H1 (cell line): ENCODE measurements around the gene OR51B6. TPM values are rescaled to one million over a fixed set of nuclear protein-coding genes. Genes with fewer than 3 reads are reported as not detected.

Experiments
- CTCF ChIA-PET: fragments of 300-600 bp; sonication (Branson Sonifier 250); formaldehyde crosslinking; loops from one replicate; lab custom pipeline; 2021; ENCODE audit not compliant: partially characterized antibody; lab: Charles Lee
- POLR2A ChIA-PET: fragments of 300-600 bp; sonication (Branson Sonifier 250); formaldehyde crosslinking; loops from one replicate; lab custom pipeline; 2021; ENCODE audit warnings: inconsistent platforms; ENCODE audit not compliant: partially characterized antibody; lab: Charles Lee
- DNase-seq, 2 experiments: peaks; one replicate each; pipeline versions ENCODE4 v3.0.0 to v3.0.0-alpha.2; 2010 to 2022; ENCODE audit warnings: low spot score in 2 of 2, low read depth in 1 of 2, mixed read lengths in 1 of 2
- FAIRE-seq: peaks from 2 replicates; lab custom pipeline; 2011; peaks lifted over from hg19 to GRCh38; lab: Jason Lieb, UNC
- H2AFZ ChIP-seq: 2 replicates; pipeline ENCODE4 v1.8.1; 2012; ENCODE audit warnings: low read length, inconsistent platforms
- H2AK5ac ChIP-seq: 2 replicates; pipeline ENCODE4 v1.6.1; 2013; ENCODE audit warnings: low read depth, low read length
- H2BK120ac ChIP-seq: replicated peaks from 2 replicates; pipeline ENCODE3; 2013; ENCODE audit warnings: low read depth, low read length, inconsistent platforms
- H2BK12ac ChIP-seq: 2 replicates; pipeline ENCODE4 v1.6.1; 2013; ENCODE audit warnings: low read depth, low read length
- H2BK15ac ChIP-seq: 2 replicates; pipeline ENCODE4 v1.6.1; 2013; ENCODE audit warnings: low read length
- H2BK20ac ChIP-seq: 2 replicates; pipeline ENCODE4 v1.6.1; 2013; ENCODE audit warnings: low read length
- H2BK5ac ChIP-seq: 2 replicates; pipeline ENCODE4 v1.6.1; 2013; ENCODE audit warnings: low read depth, low read length
- H3K14ac ChIP-seq: 2 replicates; pipeline ENCODE4 v1.6.1; 2013; ENCODE audit warnings: inconsistent platforms; ENCODE audit not compliant: insufficient read length
- H3K18ac ChIP-seq: 2 replicates; pipeline ENCODE4 v1.6.1; 2013; ENCODE audit warnings: low read length; ENCODE audit errors: extremely low read depth
- H3K23ac ChIP-seq: 2 replicates; pipeline ENCODE4 v1.6.1; 2013; ENCODE audit warnings: inconsistent platforms; ENCODE audit not compliant: insufficient read length
- H3K23me2 ChIP-seq: 2 replicates; pipeline ENCODE4 v1.6.1; 2013; ENCODE audit warnings: low read depth, low read length
- H3K27ac ChIP-seq: 2 replicates; pipeline ENCODE4 v1.6.1; 2011; ENCODE audit warnings: low read depth, low read length, inconsistent platforms
- H3K27me3 ChIP-seq, 4 experiments: replicated peaks in 1 of 4; 1 replicate in 1 of 4; 2 replicates in 3 of 4; pipeline versions ENCODE4 v1.6.1 to v1.8.1; 2011 to 2013; ENCODE audit warnings: low read length in 3 of 4, mild to moderate bottlenecking in 3 of 4, inconsistent platforms in 2 of 4, mixed read lengths in 2 of 4, moderate library complexity in 1 of 4; ENCODE audit not compliant: control insufficient read depth in 3 of 4, insufficient read depth in 3 of 4; ENCODE audit errors: extremely low read depth in 1 of 4
- H3K36me3 ChIP-seq, 4 experiments: 2 replicates each; pipeline versions ENCODE4 v1.6.1 to v1.8.1; 2011 to 2013; ENCODE audit warnings: mild to moderate bottlenecking in 4 of 4, low read length in 3 of 4, moderate library complexity in 2 of 4, control low read depth in 1 of 4, inconsistent platforms in 1 of 4; ENCODE audit not compliant: insufficient read depth in 4 of 4, control insufficient read depth in 2 of 4
- H3K4ac ChIP-seq: replicated peaks from 2 replicates; pipeline ENCODE3; 2013; ENCODE audit warnings: low read length, low read depth, mixed read lengths, inconsistent platforms; ENCODE audit not compliant: insufficient read length
- H3K4me1 ChIP-seq, 4 experiments: replicated peaks in 1 of 4; 1 replicate in 1 of 4; 2 replicates in 3 of 4; pipeline versions ENCODE4 v1.6.1 to v1.8.1; 2011 to 2013; ENCODE audit warnings: low read length in 3 of 4, inconsistent platforms in 2 of 4, mixed read lengths in 1 of 4; ENCODE audit not compliant: insufficient read depth in 4 of 4, control insufficient read depth in 3 of 4
- H3K4me2 ChIP-seq, 2 experiments: 2 replicates each; pipeline versions ENCODE4 v1.6.1 to v1.8.1; 2011 to 2013; ENCODE audit warnings: low read depth in 2 of 2, low read length in 2 of 2, control low read depth in 1 of 2, inconsistent platforms in 1 of 2, mild to moderate bottlenecking in 1 of 2; ENCODE audit not compliant: insufficient read depth in 1 of 2
- H3K4me3 ChIP-seq, 4 experiments: fragments of 200-600, 300-600 bp in 1 of 4; sonication (generic), shearing (Covaris generic), sonication (Bioruptor Twin) in 1 of 4; 2 replicates each; pipeline versions ENCODE4 v1.5.1 to v1.8.1; 2011 to 2016; ENCODE audit warnings: low read length in 4 of 4, low read depth in 3 of 4, control low read depth in 2 of 4, inconsistent platforms in 2 of 4, mild to moderate bottlenecking in 2 of 4, mixed read lengths in 1 of 4, moderate library complexity in 1 of 4; ENCODE audit not compliant: insufficient read depth in 2 of 4; ENCODE audit errors: extremely low read depth in 1 of 4
- H3K56ac ChIP-seq: replicated peaks from 2 replicates; pipeline ENCODE3; 2013; ENCODE audit warnings: low read depth, mild to moderate bottlenecking, mixed read lengths, low read length, inconsistent platforms; ENCODE audit not compliant: insufficient read length
- H3K79me1 ChIP-seq: 2 replicates; pipeline ENCODE4 v1.6.1; 2013; ENCODE audit warnings: low read depth, low read length, control low read depth
- H3K79me2 ChIP-seq, 2 experiments: 2 replicates each; pipeline versions ENCODE4 v1.6.1 to v1.8.1; 2012 to 2013; ENCODE audit warnings: low read length in 2 of 2, mild to moderate bottlenecking in 2 of 2, inconsistent platforms in 1 of 2; ENCODE audit not compliant: insufficient read depth in 2 of 2, control insufficient read depth in 1 of 2
- H3K9ac ChIP-seq, 4 experiments: replicated peaks in 1 of 4; 1 replicate in 1 of 4; 2 replicates in 3 of 4; pipeline versions ENCODE4 v1.6.1 to v1.8.1; 2011 to 2013; ENCODE audit warnings: low read depth in 3 of 4, low read length in 3 of 4, control low read depth in 2 of 4, mild to moderate bottlenecking in 2 of 4, moderate library complexity in 2 of 4, inconsistent platforms in 1 of 4; ENCODE audit errors: extremely low read depth in 1 of 4
- H3K9me3 ChIP-seq, 2 experiments: 2 replicates each; pipeline versions ENCODE4 v1.6.1 to v1.8.1; 2012 to 2013; ENCODE audit warnings: mild to moderate bottlenecking in 2 of 2, moderate library complexity in 2 of 2, control low read depth in 1 of 2, inconsistent platforms in 1 of 2, low read depth in 1 of 2, low read length in 1 of 2, mixed read lengths in 1 of 2; ENCODE audit not compliant: insufficient read depth in 2 of 2
- H4K20me1 ChIP-seq, 2 experiments: replicated peaks in 1 of 2; 2 replicates each; pipeline versions ENCODE3 to v1.8.1; 2011 to 2013; ENCODE audit warnings: inconsistent platforms in 2 of 2, low read length in 2 of 2, mild to moderate bottlenecking in 1 of 2; ENCODE audit not compliant: insufficient read depth in 2 of 2, control insufficient read depth in 1 of 2
- H4K5ac ChIP-seq: 2 replicates; pipeline ENCODE4 v1.6.1; 2013; ENCODE audit warnings: low read length, low read depth, mixed read lengths, inconsistent platforms; ENCODE audit not compliant: insufficient read length
- H4K8ac ChIP-seq: 2 replicates; pipeline ENCODE4 v1.8.0; 2013; ENCODE audit warnings: mild to moderate bottlenecking, moderate library complexity, low read length, inconsistent platforms; ENCODE audit not compliant: insufficient read depth; ENCODE audit errors: extremely low read depth
- H4K91ac ChIP-seq: replicated peaks from 2 replicates; pipeline ENCODE3; 2013; ENCODE audit warnings: low read length, mixed read lengths, inconsistent platforms; ENCODE audit not compliant: insufficient read length
- BCL11A ChIP-seq, 2 experiments: IDR thresholded peaks; one replicate each; pipeline ENCODE4 v1.6.1; 2011; ENCODE audit warnings: low read depth in 2 of 2, low read length in 2 of 2, mild to moderate bottlenecking in 2 of 2
- CHD2 ChIP-seq: IDR thresholded peaks from 2 replicates; pipeline ENCODE4 v1.6.1; 2012; ENCODE audit warnings: low read length, improper control_type of control experiment
- KDM4A ChIP-seq: IDR thresholded peaks from one replicate; pipeline ENCODE4 v1.7.1; 2012; ENCODE audit warnings: low read depth, mild to moderate bottlenecking, moderate library complexity, low read length, inconsistent platforms; ENCODE audit not compliant: severe bottlenecking
- KDM5A ChIP-seq: fragments of 200-600 bp; IDR thresholded peaks from 2 replicates; pipeline ENCODE4 v1.7.1; 2012; ENCODE audit warnings: mild to moderate bottlenecking, low read length, inconsistent platforms, mixed read lengths
- POU5F1 ChIP-seq: IDR thresholded peaks from 2 replicates; pipeline ENCODE4 v1.6.1; 2011; ENCODE audit warnings: low read depth, mild to moderate bottlenecking, low read length, moderate library complexity
- RAD21 ChIP-seq, 2 experiments: IDR thresholded peaks in 1 of 2; conservative IDR thresholded peaks in 1 of 2; 2 replicates each; pipeline ENCODE4 v1.6.1; 2011; ENCODE audit warnings: low read depth in 2 of 2, low read length in 2 of 2, improper control_type of control experiment in 1 of 2, inconsistent platforms in 1 of 2, mild to moderate bottlenecking in 1 of 2, moderate library complexity in 1 of 2
- RBBP5 ChIP-seq: IDR thresholded peaks from 2 replicates; pipeline ENCODE4 v1.7.1; 2012; ENCODE audit warnings: low read depth, mild to moderate bottlenecking, inconsistent platforms, low read length, moderate library complexity, borderline replicate concordance
- RXRA ChIP-seq: IDR thresholded peaks from 2 replicates; pipeline ENCODE4 v1.6.1; 2011; ENCODE audit warnings: low read depth, mild to moderate bottlenecking, low read length, moderate library complexity; ENCODE audit not compliant: insufficient read depth
- SIN3A ChIP-seq, 2 experiments: IDR thresholded peaks in 1 of 2; conservative IDR thresholded peaks in 1 of 2; 2 replicates each; pipeline ENCODE4 v1.6.1; 2011 to 2012; ENCODE audit warnings: low read length in 2 of 2, improper control_type of control experiment in 1 of 2, low read depth in 1 of 2, mild to moderate bottlenecking in 1 of 2
- SP1 ChIP-seq: IDR thresholded peaks from 2 replicates; pipeline ENCODE4 v1.6.1; 2011; ENCODE audit warnings: low read depth, low read length
- SP2 ChIP-seq: IDR thresholded peaks from 2 replicates; pipeline ENCODE4 v1.6.1; 2012; ENCODE audit warnings: mild to moderate bottlenecking, low read length, inconsistent platforms
- WGBS, 2 experiments: shearing (Covaris generic) in 1 of 2; methylation state at CpG; one replicate each; pipeline versions ENCODE4 v1.1.6 to v1.1.7; 2013 to 2015; ENCODE audit warnings: low lambda C conversion rate in 2 of 2, mixed read lengths in 2 of 2, inconsistent platforms in 1 of 2, low coverage in 1 of 2, missing lambda C conversion rate in 1 of 2; ENCODE audit not compliant: insufficient replicate concordance in 2 of 2, insufficient coverage in 1 of 2, insufficient read length in 1 of 2; ENCODE audit errors: extremely low coverage in 1 of 2, missing lambda C conversion rate in 1 of 2; 5-methylcytosine and 5-hydroxymethylcytosine counted together
- polyA plus RNA-seq, 7 experiments: library from polyadenylated mRNA; depleted of rRNA in 3 of 7; stranded (reverse) in 5 of 7; unstranded in 2 of 7; fragments of >200 nt in 5 of 7; fragments of 200-250 nt in 2 of 7; gene quantifications; 1 replicate in 5 of 7; 2 replicates in 1 of 7; 4 replicates in 1 of 7; pipeline versions ENCODE4 v1.2.1 to v1.2.3, GENCODE V29; 2011 to 2013; ENCODE audit warnings: missing spikeins in 2 of 7, mixed read lengths in 2 of 7
- total RNA-seq: library from RNA; stranded (reverse); fragmentation: NEBNext Ultra II Directional; extraction: Animal tissue kit (Norgen Biotek cat#: 25700); gene quantifications from 2 replicates; pipeline ENCODE4 v1.2.1, GENCODE V29; 2021
- TF ChIP-seq, protein P1 (sequence below): IDR thresholded peaks from 2 replicates; pipeline ENCODE4 v1.6.1; 2012; ENCODE audit warnings: low read length, inconsistent platforms

OR51B6 gene
- total and polyA plus RNA-seq, 2 of the 8 experiments (the other 6 are each of a cell fraction or from before 2014, with no cell fraction given) = not detected

- Histone ChIP-seq H3K79me1 (no peaks in the 10 kb centered on the region), H3K4ac (no peak overlapping the region), H2BK15ac (no peak overlapping the region), H2AK5ac (no peak overlapping the region), H3K56ac (no peak overlapping the region), H3K23me2 (no peaks in the 10 kb centered on the region), H3K14ac (no peak overlapping the region), H3K23ac (no peak overlapping the region), H3K4me1 (no peaks in the 10 kb centered on the region), H2BK20ac (no peak overlapping the region), H4K5ac (no peak overlapping the region), H3K9ac (no peak overlapping the region), H3K4me3 (no peak overlapping the region), H2BK12ac (no peak overlapping the region), H3K79me2 (no peaks in the 10 kb centered on the region), H3K27ac (no peak overlapping the region), H3K18ac (no peak overlapping the region), H3K4me2 (no peak overlapping the region), H3K36me3 (no peaks in the 10 kb centered on the region), H4K20me1 (no peaks in the 10 kb centered on the region), H4K91ac (no peak overlapping the region), H2AFZ (no peak overlapping the region), H3K27me3 (no peaks in the 10 kb centered on the region), H2BK120ac (no peak overlapping the region), H4K8ac (no peak overlapping the region), H2BK5ac (no peak overlapping the region), H3K9me3 (no peaks in the 10 kb centered on the region; a peak in 1 of 4 replicates)
- CTCF ChIA-PET = no interaction called here
- POLR2A ChIA-PET = no interaction called here
- DNase-seq (no peak), FAIRE-seq (no peak)
- 83% methylated on average over 1 of the region's 1 CpG; no CpG with 5 or more reads in 1 of the 2 experiments for whole genome bisulfite sequencing, 2 experiments
- no peak for TF ChIP-seq POU5F1
- no peak for TF ChIP-seq RAD21 (IDR thresholded peaks at IDR 0.05 in 1 of 2, conservative IDR thresholded peaks at IDR 0.05 in 1 of 2; ENCODE audit: low read depth in 2 of 2, low read length in 2 of 2)
- TF ChIP-seq KDM5A = no peak
- TF ChIP-seq RBBP5 = no peak
- no peak for TF ChIP-seq CHD2
- TF ChIP-seq, protein P1, sequence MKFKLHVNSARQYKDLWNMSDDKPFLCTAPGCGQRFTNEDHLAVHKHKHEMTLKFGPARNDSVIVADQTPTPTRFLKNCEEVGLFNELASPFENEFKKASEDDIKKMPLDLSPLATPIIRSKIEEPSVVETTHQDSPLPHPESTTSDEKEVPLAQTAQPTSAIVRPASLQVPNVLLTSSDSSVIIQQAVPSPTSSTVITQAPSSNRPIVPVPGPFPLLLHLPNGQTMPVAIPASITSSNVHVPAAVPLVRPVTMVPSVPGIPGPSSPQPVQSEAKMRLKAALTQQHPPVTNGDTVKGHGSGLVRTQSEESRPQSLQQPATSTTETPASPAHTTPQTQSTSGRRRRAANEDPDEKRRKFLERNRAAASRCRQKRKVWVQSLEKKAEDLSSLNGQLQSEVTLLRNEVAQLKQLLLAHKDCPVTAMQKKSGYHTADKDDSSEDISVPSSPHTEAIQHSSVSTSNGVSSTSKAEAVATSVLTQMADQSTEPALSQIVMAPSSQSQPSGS = no peak
- TF ChIP-seq SP1 = no peak
- TF ChIP-seq KDM4A = no peak
- no peak for TF ChIP-seq RXRA
- no peak for TF ChIP-seq SP2
- TF ChIP-seq SIN3A (conservative IDR thresholded peaks at IDR 0.05 in 1 of 2, IDR thresholded peaks at IDR 0.05 in 1 of 2; ENCODE audit: low read depth in 1 of 2, low read length in 2 of 2) = no peak
- TF ChIP-seq BCL11A (IDR thresholded peaks at IDR 0.05; ENCODE audit: low read depth in 2 of 2, low read length in 2 of 2) = no peak
Measured at GRCh38 chr11:5310423-5310822, 40.9 kb upstream of the OR51B6 start.
